Stimulated activated naive CD8-positive, alpha-beta T cell treated with anti-CD3 and anti-CD28 coated beads, Interleukin-15, Interleukin-2, amounts not matched to agents 100 ng/mL and 50 ng/mL, for 24 hours (primary cell): ENCODE data around the gene CCND2.

Source experiments
- H3K27ac Mint-ChIP-seq: one replicate; pipeline ENCODE4 v1.8.0; 2021; ENCODE audit warnings: mild to moderate bottlenecking, mixed read lengths
- H3K27me3 Mint-ChIP-seq: one replicate; pipeline ENCODE4 v1.8.0; 2021; ENCODE audit warnings: mixed read lengths
- H3K36me3 Mint-ChIP-seq: one replicate; pipeline ENCODE4 v1.8.0; 2021; ENCODE audit warnings: low read depth, mixed read lengths
- H3K4me1 Mint-ChIP-seq: one replicate; pipeline ENCODE4 v1.8.0; 2021; ENCODE audit warnings: low read depth, mixed read lengths
- H3K4me3 Mint-ChIP-seq: one replicate; pipeline ENCODE4 v1.8.0; 2021; ENCODE audit warnings: mild to moderate bottlenecking, mixed read lengths
- H3K9me3 Mint-ChIP-seq: one replicate; pipeline ENCODE4 v1.8.0; 2021; ENCODE audit warnings: mixed read lengths

CCND2 gene

DNA sequence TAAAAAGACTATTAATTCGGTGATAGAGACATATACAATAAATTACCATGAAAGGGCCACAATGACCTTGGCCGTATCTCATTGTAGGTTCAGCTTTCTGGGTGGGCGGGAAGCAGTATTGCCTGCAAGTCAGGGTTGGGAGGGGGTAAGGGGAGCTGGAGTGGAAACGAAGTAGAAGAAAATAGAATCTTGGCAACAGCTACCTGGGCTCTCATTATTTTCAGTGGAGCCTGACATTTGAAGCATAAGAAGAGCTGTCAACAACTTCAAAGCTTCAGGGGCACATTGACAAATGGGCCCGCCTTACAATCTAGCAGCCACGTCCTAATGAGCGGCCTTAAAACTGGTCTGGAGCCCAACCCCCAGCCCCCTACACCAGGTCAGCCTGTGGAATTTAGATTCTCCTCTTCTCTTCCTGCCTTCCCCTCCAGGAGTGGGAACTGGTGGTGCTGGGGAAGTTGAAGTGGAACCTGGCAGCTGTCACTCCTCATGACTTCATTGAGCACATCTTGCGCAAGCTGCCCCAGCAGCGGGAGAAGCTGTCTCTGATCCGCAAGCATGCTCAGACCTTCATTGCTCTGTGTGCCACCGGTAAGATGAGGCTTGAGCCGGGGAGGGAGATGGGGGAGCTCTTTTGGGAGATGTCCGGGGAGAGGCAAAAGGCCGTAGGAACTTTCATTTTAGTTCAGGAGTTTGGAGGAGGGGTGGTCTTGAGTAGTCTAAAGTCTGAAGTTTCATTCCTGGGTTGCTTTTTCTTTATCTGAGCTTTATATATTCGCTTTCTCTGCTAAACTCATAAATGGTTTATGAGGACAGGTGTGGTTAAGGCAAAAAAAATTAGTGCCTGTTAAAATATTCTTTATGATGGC lies 5.0 kb downstream of the CCND2 start:
- peaks cover 71% of the 10 kb centered on the region for H3K4me1 Mint-ChIP-seq
- peak overlapping the region; percentile 85 for H3K27ac Mint-ChIP-seq
- H3K27me3 Mint-ChIP-seq, result no peaks in the 10 kb centered on the region
- H3K4me3 Mint-ChIP-seq, result peak overlapping the region; percentile 94
- H3K36me3 Mint-ChIP-seq, result peaks cover 90% of the 10 kb centered on the region
- H3K9me3 Mint-ChIP-seq, result no peaks in the 10 kb centered on the region

DNA sequence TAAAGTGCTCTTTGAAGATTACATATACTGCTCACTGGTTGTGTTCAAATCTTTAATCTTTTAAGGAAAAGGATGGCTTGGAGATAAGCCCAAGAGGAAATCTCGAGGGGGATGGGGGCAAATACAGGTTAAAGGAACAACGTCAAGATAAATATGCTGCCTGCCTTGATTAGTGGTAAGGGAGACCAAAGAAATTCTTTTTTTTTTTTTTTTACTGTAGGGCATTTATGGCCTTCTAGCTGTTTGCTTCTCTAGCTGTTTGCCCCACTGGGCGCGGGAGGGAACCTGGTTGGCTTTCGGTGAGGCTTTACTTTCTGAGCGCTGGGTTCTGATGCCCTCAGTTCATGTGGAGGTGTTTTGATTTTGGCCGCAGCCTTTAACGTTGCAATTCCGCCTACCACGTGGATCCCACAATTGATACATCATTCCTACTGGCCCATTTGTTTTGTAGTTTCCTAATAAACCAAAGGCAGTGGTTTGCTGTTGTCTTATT lies 5.7 kb downstream of the CCND2 start:
- peak overlapping the region; percentile 85 for H3K27ac Mint-ChIP-seq
- H3K27me3 Mint-ChIP-seq, result no peaks in the 10 kb centered on the region
- H3K4me1 Mint-ChIP-seq, result peaks cover 78% of the 10 kb centered on the region
- H3K4me3 Mint-ChIP-seq, result peak overlapping the region; percentile 94
- H3K9me3 Mint-ChIP-seq, result no peaks in the 10 kb centered on the region
- peaks cover 97% of the 10 kb centered on the region for H3K36me3 Mint-ChIP-seq

DNA sequence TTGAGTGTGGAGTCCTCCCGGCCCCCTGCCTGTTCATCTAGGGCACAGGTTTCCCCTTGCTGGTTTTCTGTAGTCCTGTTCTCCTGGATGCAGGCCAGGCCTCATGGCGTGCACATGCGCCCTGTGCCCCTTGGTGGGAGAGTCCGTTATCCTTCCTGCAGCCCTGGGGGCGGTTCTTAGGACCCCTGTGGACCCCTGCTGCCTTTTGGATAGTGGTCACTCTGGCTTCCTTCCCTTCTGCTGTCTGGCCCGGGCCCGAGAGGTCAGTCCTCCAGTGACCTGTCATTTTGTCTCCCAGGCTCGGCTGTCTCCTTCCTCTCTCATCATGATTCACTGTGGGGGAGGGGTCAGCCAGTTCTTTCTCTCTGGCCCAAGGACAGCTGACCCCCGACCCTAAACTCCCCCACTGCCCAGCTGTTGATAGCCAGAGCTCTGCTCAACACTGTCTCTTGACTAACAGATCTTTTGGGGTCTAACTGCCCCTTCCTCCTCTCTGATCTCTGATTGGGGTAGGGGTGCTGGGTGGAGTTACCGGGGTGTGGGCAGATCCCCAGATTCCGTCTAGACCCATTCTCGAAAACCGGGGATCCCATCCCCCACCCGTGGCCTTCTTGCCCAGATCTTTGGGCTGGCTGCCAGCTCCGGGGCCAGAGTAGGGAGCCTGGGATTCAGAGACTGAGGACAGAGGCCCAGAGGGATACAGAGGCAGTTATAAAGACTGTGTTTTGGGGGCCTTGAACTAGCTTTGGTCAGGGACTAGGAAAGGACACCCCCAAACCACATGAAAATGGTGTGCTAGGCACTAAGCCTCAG lies 7.0 kb downstream of the CCND2 start:
- Mint-ChIP-seq H3K27ac (peak overlapping the region; percentile 78), H3K4me1 (peaks cover 91% of the 10 kb centered on the region), H3K4me3 (peak overlapping the region; percentile 55), H3K9me3 (no peaks in the 10 kb centered on the region), H3K27me3 (no peaks in the 10 kb centered on the region), H3K36me3 (peaks cover 99% of the 10 kb centered on the region)

DNA sequence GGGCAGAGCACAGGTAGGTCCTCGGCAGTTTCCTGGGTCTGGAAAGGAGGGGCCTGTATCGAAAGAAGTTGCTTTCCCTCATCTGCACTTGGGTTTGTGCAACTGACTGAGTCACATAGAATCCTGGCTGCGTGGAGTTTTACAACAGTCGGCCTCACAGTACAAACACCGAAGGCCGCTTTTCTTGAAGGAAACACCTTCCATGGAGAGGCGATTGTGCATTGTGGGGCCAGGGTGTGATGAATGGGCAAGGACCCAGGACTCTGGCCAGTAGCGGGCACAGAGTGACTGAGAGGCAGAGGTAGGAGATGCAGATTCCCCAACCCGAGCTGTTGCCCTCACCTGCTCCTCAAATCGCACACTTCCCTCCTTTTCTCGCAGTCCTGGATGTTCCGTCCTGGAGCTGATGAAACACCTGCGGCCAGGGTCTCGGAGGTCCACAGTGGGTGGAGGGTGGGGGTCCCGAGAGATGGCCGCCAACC lies 7.7 kb downstream of the CCND2 start:
- Mint-ChIP-seq H3K27me3 (no peaks in the 10 kb centered on the region), H3K27ac (peak overlapping the region; percentile 78), H3K36me3 (peaks cover 99% of the 10 kb centered on the region), H3K9me3 (no peaks in the 10 kb centered on the region), H3K4me1 (peaks cover 95% of the 10 kb centered on the region), H3K4me3 (no peak overlapping the region)

DNA sequence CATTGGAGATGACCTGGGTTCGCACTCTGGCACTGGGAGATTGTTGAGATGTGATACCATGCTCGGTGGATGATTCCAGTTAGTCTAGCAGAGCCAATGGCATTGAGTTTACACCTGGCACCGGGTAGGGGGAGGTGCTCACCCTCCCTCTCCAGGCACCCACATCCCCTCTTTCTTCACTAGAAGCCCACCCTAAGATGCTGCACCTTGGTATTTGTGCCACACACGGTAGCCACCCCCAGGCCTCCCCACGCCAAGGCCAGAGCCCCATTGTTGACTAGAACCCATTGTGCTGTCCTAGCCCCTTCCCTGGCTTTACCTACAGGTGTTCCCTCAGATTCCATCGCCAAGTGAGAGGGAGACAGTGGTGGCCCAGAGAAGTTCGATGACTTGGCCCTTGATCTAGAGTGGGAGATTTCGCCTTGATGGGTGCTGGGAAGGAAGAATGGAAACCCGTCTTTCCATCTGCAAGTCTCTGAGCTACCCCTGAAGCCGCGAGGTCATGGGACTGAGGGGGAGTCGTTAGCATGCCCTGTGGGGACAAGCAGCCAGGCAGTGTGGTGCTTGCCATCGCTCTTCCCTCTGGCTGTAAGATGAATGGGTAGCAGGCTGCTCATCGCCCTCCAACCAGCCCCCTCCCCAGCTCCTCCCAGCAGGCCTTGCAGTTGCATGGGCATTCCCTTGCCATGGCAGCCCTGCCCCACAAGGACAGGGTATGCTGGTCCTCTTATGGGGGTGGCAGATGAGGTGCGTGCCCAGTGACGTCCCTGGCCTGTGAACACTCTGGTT lies 8.7 kb downstream of the CCND2 start:
- Mint-ChIP-seq H3K9me3 (no peaks in the 10 kb centered on the region), H3K27me3 (no peaks in the 10 kb centered on the region), H3K36me3 (peaks cover 99% of the 10 kb centered on the region), H3K27ac (peak overlapping the region; percentile 45), H3K4me1 (peaks cover 96% of the 10 kb centered on the region), H3K4me3 (peak overlapping the region; percentile 10)

DNA sequence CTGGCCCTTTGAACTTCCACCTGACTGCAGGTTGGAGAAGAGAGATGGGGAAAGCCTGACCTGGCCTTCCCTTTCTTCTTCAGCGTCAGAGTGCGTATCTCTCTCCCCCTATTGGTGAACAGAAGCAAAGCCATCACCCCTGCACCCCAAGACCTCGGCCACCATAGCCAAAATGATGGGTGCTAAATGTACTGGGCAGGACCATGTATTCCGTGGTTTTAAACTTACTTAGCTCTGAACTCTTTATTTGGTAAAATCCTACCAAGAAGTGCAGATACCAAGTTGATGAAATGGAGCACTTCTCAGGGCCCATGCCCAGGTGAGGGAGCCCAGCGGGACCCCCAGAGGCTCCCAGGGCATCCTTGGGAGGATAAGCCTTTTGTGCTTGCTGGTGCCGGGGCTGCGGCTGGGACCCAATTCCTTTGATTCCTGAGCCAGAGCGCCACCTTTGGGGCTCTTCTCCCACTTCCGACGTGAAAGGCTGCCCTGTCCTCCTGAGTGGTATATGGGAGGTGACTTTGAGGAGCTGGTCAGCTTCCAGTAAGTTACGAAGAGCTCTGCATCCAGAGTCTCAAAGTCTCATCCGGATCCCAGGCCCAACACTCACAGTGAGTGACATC lies 9.4 kb downstream of the CCND2 start:
- H3K36me3 Mint-ChIP-seq, result peaks cover 99% of the 10 kb centered on the region
- peak overlapping the region; percentile 45 for H3K27ac Mint-ChIP-seq
- no peaks in the 10 kb centered on the region for H3K27me3 Mint-ChIP-seq
- H3K9me3 Mint-ChIP-seq, result no peaks in the 10 kb centered on the region
- peak overlapping the region; percentile 10 for H3K4me3 Mint-ChIP-seq
- H3K4me1 Mint-ChIP-seq, result peaks cover 96% of the 10 kb centered on the region

DNA sequence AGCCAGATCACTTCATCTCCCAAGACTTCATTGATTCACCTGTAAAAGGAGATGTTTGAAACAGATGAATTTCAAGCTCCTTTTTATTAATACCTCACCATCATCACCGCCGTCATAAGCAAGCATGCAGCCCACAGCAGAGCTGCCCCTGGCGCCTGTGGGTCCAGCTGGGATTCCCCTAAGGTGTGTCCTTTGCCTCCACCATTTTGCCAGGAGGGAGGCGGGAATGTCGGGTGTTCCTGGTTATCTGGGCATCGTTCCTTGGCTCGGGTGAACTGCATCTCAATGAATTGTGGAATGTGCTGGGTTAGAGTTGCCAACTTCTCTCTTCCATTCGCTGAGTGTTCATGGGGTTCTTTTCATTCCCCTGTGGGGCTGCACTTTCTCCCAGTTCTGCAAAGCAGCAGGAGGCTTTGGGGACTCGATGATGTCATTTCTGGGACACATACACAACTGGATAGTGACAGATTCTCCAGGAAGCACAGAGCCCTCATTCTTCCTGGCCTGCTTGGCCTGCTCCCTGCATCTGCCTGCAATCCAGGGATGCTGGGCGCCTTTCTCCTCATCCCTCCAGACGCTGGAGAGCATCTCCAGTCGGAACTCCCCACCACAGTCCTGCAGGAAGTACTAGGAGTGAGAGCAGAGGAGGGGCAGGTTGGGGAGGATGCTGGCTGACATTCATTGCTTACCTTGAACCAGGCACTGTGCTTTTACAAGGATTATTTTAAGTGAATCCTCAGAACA lies 10.1 kb downstream of the CCND2 start:
- Mint-ChIP-seq H3K4me3 (peak overlapping the region; percentile 13), H3K4me1 (peaks cover 96% of the 10 kb centered on the region), H3K27me3 (no peaks in the 10 kb centered on the region), H3K9me3 (no peaks in the 10 kb centered on the region), H3K27ac (peak overlapping the region; percentile 65), H3K36me3 (peaks cover 99% of the 10 kb centered on the region)

DNA sequence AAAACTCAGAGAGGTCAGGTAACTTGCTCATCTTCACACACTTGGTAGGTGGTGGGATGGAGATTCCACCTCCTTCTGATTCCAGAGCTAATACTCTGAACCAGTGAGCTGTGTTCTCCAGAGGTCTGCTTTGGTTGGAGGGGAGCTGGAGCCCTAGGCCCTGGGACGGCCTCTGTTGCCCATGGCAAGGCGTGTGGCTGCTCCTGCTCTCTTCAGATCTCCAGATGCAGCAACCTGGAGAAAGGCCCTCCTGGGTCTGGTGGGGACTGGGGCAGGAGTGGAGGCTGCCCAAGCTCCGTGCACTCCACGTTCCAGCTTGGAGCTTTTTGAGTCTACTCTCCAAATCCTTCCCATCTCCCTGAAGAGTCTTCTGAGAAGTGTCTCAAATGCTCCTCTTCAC lies 10.7 kb downstream of the CCND2 start:
- H3K4me1 Mint-ChIP-seq, result peaks cover 96% of the 10 kb centered on the region
- no peaks in the 10 kb centered on the region for H3K27me3 Mint-ChIP-seq
- peak overlapping the region; percentile 65 for H3K27ac Mint-ChIP-seq
- H3K4me3 Mint-ChIP-seq, result no peak overlapping the region
- H3K36me3 Mint-ChIP-seq, result peaks cover 99% of the 10 kb centered on the region
- H3K9me3 Mint-ChIP-seq, result no peaks in the 10 kb centered on the region

DNA sequence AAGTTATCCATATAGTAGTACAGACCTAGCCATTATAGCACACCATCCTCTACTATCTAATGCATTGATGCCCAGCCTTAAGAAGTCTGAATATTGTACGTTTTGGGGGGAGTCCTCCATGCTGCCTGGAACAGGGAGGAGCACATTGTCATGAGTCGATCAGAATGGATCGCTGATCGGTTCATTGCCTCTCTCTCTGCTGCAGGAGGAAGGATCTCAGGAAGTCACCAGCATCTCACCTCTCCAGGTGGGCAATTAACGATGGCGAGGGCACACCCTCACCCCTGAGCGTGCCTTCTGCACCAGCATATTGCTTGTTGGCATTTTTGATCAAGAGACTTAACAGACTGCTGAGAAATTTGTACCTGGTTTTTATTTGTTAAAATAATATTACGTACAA lies 11.5 kb downstream of the CCND2 start:
- H3K4me1 Mint-ChIP-seq, result peaks cover 96% of the 10 kb centered on the region

DNA sequence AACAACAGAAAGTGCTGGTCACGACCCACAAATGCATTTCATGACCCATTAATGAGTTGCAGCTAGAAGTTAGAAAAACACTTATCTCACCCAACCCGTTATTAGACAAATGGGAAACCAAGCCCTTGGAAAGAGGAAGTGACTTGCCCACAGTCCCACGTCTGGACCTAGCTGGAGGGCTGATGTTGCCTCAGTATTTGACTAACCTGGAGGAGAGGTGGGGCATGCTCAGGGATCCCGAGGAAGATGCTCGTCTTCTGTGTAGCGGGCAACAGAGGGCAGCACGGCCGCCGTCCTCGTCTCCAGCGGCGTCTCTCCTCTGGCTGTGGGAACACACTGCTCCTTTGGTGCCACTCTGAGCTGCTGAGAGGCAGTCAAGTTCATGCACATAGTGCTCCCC lies 12.7 kb downstream of the CCND2 start:
- H3K4me1 Mint-ChIP-seq, result peaks cover 96% of the 10 kb centered on the region
- peak overlapping the region; percentile 84 for H3K27ac Mint-ChIP-seq
- no peaks in the 10 kb centered on the region for H3K27me3 Mint-ChIP-seq
- H3K4me3 Mint-ChIP-seq, result no peak overlapping the region
- H3K36me3 Mint-ChIP-seq, result peaks cover 97% of the 10 kb centered on the region
- H3K9me3 Mint-ChIP-seq, result no peaks in the 10 kb centered on the region

More for the DNA sequence above, 11.5 kb downstream of the CCND2 start:
- Mint-ChIP-seq H3K9me3 (no peaks in the 10 kb centered on the region), H3K27me3 (no peaks in the 10 kb centered on the region), H3K4me3 (no peak overlapping the region), H3K27ac (peak overlapping the region; percentile 21), H3K36me3 (peaks cover 97% of the 10 kb centered on the region)

DNA sequence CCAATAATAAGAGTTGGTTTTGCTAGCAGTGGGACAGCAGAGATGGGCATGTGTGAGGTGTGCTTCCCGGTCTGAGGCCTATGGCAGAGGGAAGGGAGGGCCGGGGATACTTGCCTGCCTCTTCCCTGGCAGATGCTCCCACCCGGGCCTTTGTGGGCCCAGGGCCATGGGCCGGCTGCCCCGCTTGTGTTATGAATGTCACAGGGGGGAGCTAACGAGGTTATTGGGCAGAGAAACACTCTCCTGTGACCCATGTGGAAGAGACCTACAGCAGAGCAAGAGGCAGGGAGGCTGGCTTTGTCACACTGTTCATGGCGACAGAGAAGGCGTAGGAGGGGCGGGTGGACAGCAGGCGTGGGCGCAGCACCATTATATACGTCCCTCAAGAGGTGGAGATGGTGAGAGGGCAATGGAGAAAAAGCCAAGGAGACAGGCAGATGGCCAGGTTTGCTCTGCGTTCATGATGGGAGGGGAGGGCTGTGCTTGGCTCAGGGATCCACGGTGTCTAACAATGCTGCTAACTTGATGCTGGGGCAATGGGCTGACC lies 13.3 kb downstream of the CCND2 start:
- H3K27me3 Mint-ChIP-seq, result no peaks in the 10 kb centered on the region
- no peak overlapping the region for H3K4me3 Mint-ChIP-seq
- H3K4me1 Mint-ChIP-seq, result peaks cover 98% of the 10 kb centered on the region
- peak overlapping the region; percentile 84 for H3K27ac Mint-ChIP-seq
- peaks cover 97% of the 10 kb centered on the region for H3K36me3 Mint-ChIP-seq
- no peaks in the 10 kb centered on the region for H3K9me3 Mint-ChIP-seq

DNA sequence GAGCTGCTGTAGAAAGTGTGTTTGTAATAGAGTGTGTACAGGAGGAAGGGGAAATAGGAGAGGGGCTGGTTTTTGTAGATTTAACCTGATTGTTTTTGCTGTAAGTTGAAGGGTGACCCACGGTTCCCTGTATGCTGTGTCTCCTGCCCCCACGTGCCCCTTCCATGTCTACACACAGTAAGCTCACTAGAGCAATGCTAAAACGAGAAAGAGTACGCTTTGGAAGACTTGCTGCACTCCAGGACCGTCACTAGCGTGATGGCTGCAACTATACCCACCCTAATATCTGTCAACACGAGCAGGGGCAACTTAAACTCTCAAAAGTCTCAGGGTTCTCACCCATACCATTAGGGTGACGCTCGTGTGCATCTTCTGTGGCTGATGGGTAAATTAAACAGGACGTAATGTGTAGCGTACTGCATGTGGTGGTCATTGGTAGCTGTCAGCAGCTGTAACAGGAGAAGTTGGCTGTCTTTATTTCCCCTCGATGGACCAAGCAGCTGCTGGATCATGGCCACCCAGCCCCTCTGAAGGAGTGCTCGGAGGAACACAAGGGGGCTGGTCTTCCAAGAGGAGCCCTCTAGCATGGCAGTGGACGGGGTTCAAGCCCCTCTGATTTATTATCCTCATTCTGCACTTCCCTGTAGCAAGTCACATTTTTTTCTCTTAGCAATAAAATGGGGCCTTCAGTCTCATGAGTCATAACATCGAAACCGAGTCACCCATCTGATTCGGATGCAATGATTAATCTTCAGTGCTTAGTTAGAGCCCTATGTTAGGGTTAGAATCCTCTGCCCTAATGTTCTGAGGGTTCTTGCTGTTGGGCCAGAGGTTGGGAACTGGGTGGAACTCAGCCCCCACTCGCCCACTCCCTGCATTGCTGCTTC lies 14.0 kb downstream of the CCND2 start:
- H3K4me1 Mint-ChIP-seq, result peaks cover 97% of the 10 kb centered on the region

More for the DNA sequence above, 14.0 kb downstream of the CCND2 start:
- peaks cover 96% of the 10 kb centered on the region for H3K36me3 Mint-ChIP-seq
- no peaks in the 10 kb centered on the region for H3K9me3 Mint-ChIP-seq
- H3K27ac Mint-ChIP-seq, result peak overlapping the region; percentile 84
- no peaks in the 10 kb centered on the region for H3K27me3 Mint-ChIP-seq
- peak overlapping the region; percentile 43 for H3K4me3 Mint-ChIP-seq
